Bronchial epithelial cell (primary cell): ENCODE data around the gene OR2S2. TPM values are rescaled to one million over a fixed set of nuclear protein-coding genes. Genes with fewer than 3 reads are reported as not detected.

ENCODE experiments used
- DNase-seq: peaks from one replicate; pipeline ENCODE4 v3.0.0-alpha.2; 2010; ENCODE audit warnings: low read depth
- FAIRE-seq: peaks from 2 replicates; lab custom pipeline; 2011; peaks lifted over from hg19 to GRCh38; lab: Jason Lieb, UNC
- H3K27me3 ChIP-seq: 2 replicates; pipeline ENCODE4 v1.5.1; 2011; ENCODE audit warnings: low read length; ENCODE audit not compliant: control insufficient read depth, insufficient read depth
- H3K36me3 ChIP-seq: 2 replicates; pipeline ENCODE4 v1.5.1; 2011; ENCODE audit warnings: low read length; ENCODE audit not compliant: control insufficient read depth, insufficient read depth
- H3K4me3 ChIP-seq: 2 replicates; pipeline ENCODE4 v1.5.1; 2011; ENCODE audit warnings: mild to moderate bottlenecking, low read depth, low read length, control low read depth
- CTCF ChIP-seq: IDR thresholded peaks from 2 replicates; pipeline ENCODE4 v1.5.1; 2011; ENCODE audit warnings: mild to moderate bottlenecking, moderate library complexity, low read length, control low read depth, inconsistent platforms; ENCODE audit not compliant: insufficient read depth, severe bottlenecking
- total RNA-seq: library from RNA; depleted of rRNA; stranded (reverse); fragments of >200 nt; gene quantifications from 2 replicates; pipeline ENCODE4 v1.2.1, GENCODE V29; 2014

The OR2S2 gene
- total RNA-seq, 1 donor from 2014 or later = not detected

GRCh38 chr9:35928591-35929452 lies 29.1 kb downstream of the OR2S2 start:
- no peaks in the 10 kb centered on the region for H3K27me3 ChIP-seq
- no peak for DNase-seq
- no peak overlapping the region for H3K4me3 ChIP-seq
- no peaks in the 10 kb centered on the region for H3K36me3 ChIP-seq
- no peak for TF ChIP-seq CTCF
- peak; percentile 43 for FAIRE-seq

- no peaks in the 10 kb centered on the region for H3K36me3 ChIP-seq
- DNase-seq (peak; percentile 90), FAIRE-seq (peak; percentile 7)
- H3K27me3 ChIP-seq = no peaks in the 10 kb centered on the region
- no peak for TF ChIP-seq CTCF
- H3K4me3 ChIP-seq = no peak overlapping the region
These were observed 33.8 kb downstream of the OR2S2 start for GRCh38 chr9:35923927-35924763.

GRCh38 chr9:35923598-35923926 lies 34.4 kb downstream of the OR2S2 start:
- TF ChIP-seq CTCF = no peak
- H3K36me3 ChIP-seq = no peaks in the 10 kb centered on the region
- H3K4me3 ChIP-seq = no peak overlapping the region
- H3K27me3 ChIP-seq = no peaks in the 10 kb centered on the region
- no peak for DNase-seq
- FAIRE-seq = no peak

GRCh38 chr9:35920051-35920620 lies 37.8 kb downstream of the OR2S2 start:
- no peak overlapping the region for H3K4me3 ChIP-seq
- DNase-seq (no peak), FAIRE-seq (no peak)
- TF ChIP-seq CTCF = no peak
- H3K27me3 ChIP-seq = no peaks in the 10 kb centered on the region
- H3K36me3 ChIP-seq = no peaks in the 10 kb centered on the region

- no peak for TF ChIP-seq CTCF
- no peaks in the 10 kb centered on the region for H3K27me3 ChIP-seq
- DNase-seq (no peak), FAIRE-seq (no peak)
- H3K36me3 ChIP-seq = no peaks in the 10 kb centered on the region
- H3K4me3 ChIP-seq = no peak overlapping the region
These were observed 38.5 kb downstream of the OR2S2 start for GRCh38 chr9:35919212-35920008.
